ENCODE data around the gene SAMD11.

GRCh38 chr1:937521-937920 lies 13.8 kb downstream of the SAMD11 start:
- TF ChIP-seq, protein P1, sequence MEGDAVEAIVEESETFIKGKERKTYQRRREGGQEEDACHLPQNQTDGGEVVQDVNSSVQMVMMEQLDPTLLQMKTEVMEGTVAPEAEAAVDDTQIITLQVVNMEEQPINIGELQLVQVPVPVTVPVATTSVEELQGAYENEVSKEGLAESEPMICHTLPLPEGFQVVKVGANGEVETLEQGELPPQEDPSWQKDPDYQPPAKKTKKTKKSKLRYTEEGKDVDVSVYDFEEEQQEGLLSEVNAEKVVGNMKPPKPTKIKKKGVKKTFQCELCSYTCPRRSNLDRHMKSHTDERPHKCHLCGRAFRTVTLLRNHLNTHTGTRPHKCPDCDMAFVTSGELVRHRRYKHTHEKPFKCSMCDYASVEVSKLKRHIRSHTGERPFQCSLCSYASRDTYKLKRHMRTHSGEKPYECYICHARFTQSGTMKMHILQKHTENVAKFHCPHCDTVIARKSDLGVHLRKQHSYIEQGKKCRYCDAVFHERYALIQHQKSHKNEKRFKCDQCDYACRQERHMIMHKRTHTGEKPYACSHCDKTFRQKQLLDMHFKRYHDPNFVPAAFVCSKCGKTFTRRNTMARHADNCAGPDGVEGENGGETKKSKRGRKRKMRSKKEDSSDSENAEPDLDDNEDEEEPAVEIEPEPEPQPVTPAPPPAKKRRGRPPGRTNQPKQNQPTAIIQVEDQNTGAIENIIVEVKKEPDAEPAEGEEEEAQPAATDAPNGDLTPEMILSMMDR (conservative IDR thresholded peaks at IDR 0.05; ENCODE audit: low read length) = no peak
- TF ChIP-seq EZH2phosphoT487 (IDR thresholded peaks at IDR 0.05; ENCODE audit: borderline replicate concordance) = no peak
